Neural cell (in vitro differentiated cells): Measurements from ENCODE around the gene CELA3A.

Source experiments
- CTCF ChIP-seq: fragments of 450-650 bp; IDR thresholded peaks from 2 replicates; pipeline ENCODE4 v1.5.1; 2014; ENCODE audit warnings: antibody characterized with exemption, mild to moderate bottlenecking, moderate library complexity; ENCODE audit not compliant: poor library complexity, severe bottlenecking
- EP300 ChIP-seq: fragments of 450-650 bp; conservative IDR thresholded peaks from 2 replicates; pipeline ENCODE4 v1.6.1; 2014; ENCODE audit warnings: antibody characterized with exemption, mild to moderate bottlenecking, moderate library complexity; ENCODE audit not compliant: poor library complexity, severe bottlenecking
- EZH2 ChIP-seq: fragments of 200-600, 300-800 bp; shearing (Covaris generic), sonication (generic); IDR thresholded peaks from 2 replicates; pipeline ENCODE4 v1.6.1; 2014; ENCODE audit warnings: antibody characterized with exemption, low read length, borderline replicate concordance, mild to moderate bottlenecking; ENCODE audit not compliant: insufficient read depth, poor library complexity, severe bottlenecking
- MXI1 ChIP-seq: fragments of 450-650 bp; conservative IDR thresholded peaks from 2 replicates; pipeline ENCODE4 v1.6.1; 2014; ENCODE audit warnings: antibody characterized with exemption, mild to moderate bottlenecking; ENCODE audit not compliant: poor library complexity, severe bottlenecking
- POLR2AphosphoS5 ChIP-seq: IDR thresholded peaks from 2 replicates; pipeline ENCODE4 v1.6.1; 2012
- REST ChIP-seq: IDR thresholded peaks from 2 replicates; pipeline ENCODE4 v1.6.1; 2012; ENCODE audit warnings: borderline replicate concordance
- SMC3 ChIP-seq: fragments of 450-650 bp; conservative IDR thresholded peaks from 2 replicates; pipeline ENCODE4 v1.6.1; 2014; ENCODE audit warnings: antibody characterized with exemption, mild to moderate bottlenecking, moderate library complexity; ENCODE audit not compliant: poor library complexity
- TAF1 ChIP-seq: IDR thresholded peaks from 2 replicates; pipeline ENCODE4 v1.6.1; 2012; ENCODE audit warnings: low read depth

GRCh38 chr1:21952786-21953520 is 48.5 kb upstream of the CELA3A start:
- TF ChIP-seq TAF1, result no peak
- no peak for TF ChIP-seq CTCF
- TF ChIP-seq POLR2AphosphoS5, result no peak
- TF ChIP-seq SMC3, result no peak
- TF ChIP-seq REST, result no peak
- TF ChIP-seq EZH2, result no peak
- no peak for TF ChIP-seq EP300
- TF ChIP-seq MXI1, result no peak
